GM21723 (cell line): ENCODE results near the gene TUBB8B.
"Not testable (repeated sequence)": the region's sequence is repeated elsewhere in the genome, so short reads cannot be mapped to it uniquely, and the experiment has no call there.

Source experiments
- ATAC-seq: cut with Tn5 transposase; IDR thresholded peaks from one replicate; pipeline ENCODE4 v1.9.1; 2021; ENCODE audit warnings: mild to moderate bottlenecking, moderate library complexity; ENCODE audit not compliant: unreplicated experiment

The TUBB8B gene

GRCh38 chr18:13177-13576 lies 36.2 kb downstream of the TUBB8B start:
- not testable (repeated sequence) for ATAC-seq

GRCh38 chr18:12773-13172 lies 36.6 kb downstream of the TUBB8B start:
- ATAC-seq = not testable (repeated sequence)

DNA sequence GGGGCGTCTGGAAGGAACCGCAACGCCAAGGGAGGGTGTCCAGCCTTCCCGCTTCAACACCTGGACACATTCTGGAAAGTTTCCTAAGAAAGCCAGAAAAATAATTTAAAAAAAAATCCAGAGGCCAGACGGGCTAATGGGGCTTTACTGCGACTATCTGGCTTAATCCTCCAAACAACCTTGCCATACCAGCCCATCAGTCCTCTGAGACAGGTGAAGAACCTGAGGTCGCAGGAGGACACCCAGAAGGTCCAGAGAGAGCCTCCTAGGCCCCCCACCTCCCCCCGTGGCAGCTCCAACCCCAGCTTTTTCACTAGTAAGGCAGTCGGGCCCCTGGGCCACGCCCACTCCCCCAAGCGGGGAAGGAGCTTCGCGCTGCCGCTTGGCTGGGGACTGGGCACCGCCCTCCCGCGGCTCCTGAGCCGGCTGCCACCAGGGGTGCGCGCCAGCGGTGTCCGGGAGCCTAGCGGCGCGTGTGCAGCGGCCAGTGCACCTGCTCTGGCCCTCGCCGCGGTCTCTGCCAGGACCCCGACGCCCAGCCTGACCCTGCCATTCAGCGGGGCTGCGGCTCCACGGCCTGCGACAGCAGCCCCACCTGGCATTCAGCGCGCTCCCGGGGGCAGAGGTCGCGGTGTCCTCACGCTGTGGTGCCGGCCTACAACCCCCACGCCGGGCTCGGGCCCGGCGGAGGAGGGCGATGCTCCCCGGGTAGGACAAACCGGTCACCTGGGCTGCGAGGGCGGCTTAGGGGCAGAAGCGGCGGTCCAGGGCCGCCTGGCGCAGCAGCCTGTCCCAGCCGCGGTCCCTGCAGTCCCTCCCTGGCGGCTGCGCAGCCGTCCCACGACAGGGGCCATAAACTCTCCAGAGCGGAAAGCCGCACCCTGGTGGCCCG lies 37.8 kb downstream of the TUBB8B start:
- not testable (repeated sequence) for ATAC-seq

DNA sequence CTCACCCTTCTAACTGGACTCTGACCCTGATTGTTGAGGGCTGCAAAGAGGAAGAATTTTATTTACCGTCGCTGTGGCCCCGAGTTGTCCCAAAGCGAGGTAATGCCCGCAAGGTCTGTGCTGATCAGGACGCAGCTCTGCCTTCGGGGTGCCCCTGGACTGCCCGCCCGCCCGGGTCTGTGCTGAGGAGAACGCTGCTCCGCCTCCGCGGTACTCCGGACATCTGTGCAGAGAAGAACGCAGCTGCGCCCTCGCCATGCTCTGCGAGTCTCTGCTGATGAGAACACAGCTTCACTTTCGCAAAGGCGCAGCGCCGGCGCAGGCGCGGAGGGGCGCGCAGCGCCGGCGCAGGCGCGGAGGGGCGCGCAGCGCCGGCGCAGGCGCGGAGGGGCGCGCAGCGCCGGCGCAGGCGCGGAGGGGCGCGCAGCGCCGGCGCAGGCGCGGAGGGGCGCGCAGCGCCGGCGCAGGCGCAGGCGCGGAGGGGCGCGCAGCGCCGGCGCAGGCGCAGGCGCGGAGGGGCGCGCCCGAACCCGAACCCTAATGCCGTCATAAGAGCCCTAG lies 38.7 kb downstream of the TUBB8B start:
- ATAC-seq = not testable (repeated sequence)

DNA sequence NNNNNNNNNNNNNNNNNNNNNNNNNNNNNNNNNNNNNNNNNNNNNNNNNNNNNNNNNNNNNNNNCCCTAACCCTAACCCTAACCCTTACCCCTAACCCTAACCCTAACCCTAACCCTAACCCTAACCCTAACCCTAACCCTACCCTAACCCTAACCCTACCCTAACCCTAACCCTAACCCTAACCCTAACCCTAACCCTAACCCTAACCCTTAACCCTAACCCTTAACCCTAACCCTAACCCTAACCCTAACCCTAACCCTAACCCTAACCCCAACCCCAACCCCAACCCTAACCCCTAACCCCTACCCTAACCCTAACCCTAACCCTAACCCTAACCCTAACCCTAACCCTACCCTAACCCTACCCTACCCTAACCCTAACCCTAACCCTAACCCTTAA lies 39.5 kb downstream of the TUBB8B start:
- ATAC-seq = not testable (repeated sequence)
